WTC11 (cell line): ENCODE data around the gene ODAD4.

Experiments used
- CTCF ChIP-seq: fragments of 200-600 bp; IDR thresholded peaks from 2 replicates; pipeline ENCODE4 v1.8.0; 2022; ENCODE audit warnings: antibody characterized with exemption
- MAX ChIP-seq: sonication (generic); formaldehyde crosslinking; IDR thresholded peaks from 2 replicates; pipeline ENCODE4 v1.8.0; 2022; ENCODE audit warnings: mild to moderate bottlenecking, missing genetic modification reagents

- TF ChIP-seq CTCF (no peak), MAX (CRISPR knock-in tag) (no peak)
These were observed 70.2 kb downstream of the ODAD4 start for GRCh38 chr17:42000413-42001133.
